ENCODE measurements around the gene MORC2.

Gene MORC2

DNA sequence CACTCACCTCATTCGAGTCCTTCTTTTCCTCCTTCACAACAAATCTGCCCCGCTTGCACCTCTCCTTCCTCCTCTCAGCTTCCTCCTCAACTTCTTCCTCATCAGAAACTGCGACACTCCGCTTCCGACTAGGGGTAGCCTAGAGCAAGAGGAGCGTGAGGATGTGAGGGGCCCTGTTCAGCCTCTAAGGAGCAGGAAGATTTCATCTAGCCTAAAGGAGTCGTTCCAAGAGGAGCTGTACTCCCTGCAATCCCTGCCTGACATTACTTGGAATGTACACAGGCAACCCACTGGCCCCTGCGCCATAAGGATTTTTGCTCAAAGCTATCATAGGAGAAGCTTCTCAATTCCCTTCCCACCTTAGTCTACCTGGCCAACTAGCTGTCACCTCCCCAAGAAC, 34.5 kb downstream of the MORC2 start:
- in situ Hi-C loops (cut with HindIII; ENCODE audit: low sequenced_read_pairs) = no loop called here
- TF ChIP-seq, protein P1, sequence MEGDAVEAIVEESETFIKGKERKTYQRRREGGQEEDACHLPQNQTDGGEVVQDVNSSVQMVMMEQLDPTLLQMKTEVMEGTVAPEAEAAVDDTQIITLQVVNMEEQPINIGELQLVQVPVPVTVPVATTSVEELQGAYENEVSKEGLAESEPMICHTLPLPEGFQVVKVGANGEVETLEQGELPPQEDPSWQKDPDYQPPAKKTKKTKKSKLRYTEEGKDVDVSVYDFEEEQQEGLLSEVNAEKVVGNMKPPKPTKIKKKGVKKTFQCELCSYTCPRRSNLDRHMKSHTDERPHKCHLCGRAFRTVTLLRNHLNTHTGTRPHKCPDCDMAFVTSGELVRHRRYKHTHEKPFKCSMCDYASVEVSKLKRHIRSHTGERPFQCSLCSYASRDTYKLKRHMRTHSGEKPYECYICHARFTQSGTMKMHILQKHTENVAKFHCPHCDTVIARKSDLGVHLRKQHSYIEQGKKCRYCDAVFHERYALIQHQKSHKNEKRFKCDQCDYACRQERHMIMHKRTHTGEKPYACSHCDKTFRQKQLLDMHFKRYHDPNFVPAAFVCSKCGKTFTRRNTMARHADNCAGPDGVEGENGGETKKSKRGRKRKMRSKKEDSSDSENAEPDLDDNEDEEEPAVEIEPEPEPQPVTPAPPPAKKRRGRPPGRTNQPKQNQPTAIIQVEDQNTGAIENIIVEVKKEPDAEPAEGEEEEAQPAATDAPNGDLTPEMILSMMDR (IDR thresholded peaks at IDR 0.05; ENCODE audit: low read depth, low read length) = no peak
- H3K4me3 ChIP-seq (ENCODE audit: low read depth, low read length) = no peak overlapping the region
- no peak for DNase-seq (ENCODE audit: low read depth, low spot score)

DNA sequence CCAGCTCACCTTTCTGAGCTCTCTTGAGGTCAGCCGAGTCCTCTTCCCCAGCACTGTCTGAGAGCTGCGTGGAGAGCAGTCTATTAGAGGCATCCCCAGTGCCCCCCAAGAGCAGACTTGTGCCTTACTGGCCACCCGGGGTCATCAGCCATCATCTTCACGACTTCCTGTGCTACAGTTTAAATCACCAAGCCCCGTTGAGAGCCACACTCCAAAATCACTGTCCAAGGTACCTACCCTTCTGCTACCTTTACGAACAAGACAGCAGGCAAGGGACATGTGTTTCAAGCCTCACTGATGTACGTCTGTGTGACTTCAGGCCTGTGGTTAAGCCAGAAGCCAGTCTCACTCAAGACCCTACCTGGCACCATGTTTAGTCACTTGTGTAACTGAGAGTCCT, 35.1 kb downstream of the MORC2 start:
- no peak overlapping the region for H3K4me3 ChIP-seq (ENCODE audit: low read depth, low read length)
- no peak for DNase-seq (ENCODE audit: low read depth, low spot score)
- TF ChIP-seq, protein P1 (IDR thresholded peaks at IDR 0.05; ENCODE audit: low read depth, low read length) = no peak
- in situ Hi-C loops (cut with HindIII; ENCODE audit: low sequenced_read_pairs) = no loop called here

DNA sequence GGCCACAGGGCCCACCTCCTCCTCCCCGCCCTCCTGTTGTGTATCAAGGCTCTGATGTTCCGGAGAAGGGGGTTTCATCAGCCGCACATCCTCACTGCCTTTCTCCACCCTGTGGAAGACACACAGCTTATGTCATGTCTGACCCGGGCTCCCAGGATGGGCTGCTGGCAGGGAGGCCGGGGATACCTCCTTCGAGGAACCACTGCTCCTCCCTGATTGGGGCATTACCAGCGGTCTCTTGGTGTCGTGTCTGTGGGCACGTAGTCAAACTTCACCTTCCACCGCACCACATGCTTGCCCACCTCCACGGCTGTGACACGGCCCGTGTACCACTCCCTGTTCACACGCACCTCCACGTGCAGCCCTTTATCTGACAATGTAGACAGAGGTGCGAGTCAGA, 35.9 kb downstream of the MORC2 start:
- TF ChIP-seq, protein P1 (IDR thresholded peaks at IDR 0.05; ENCODE audit: low read depth, low read length) = no peak
- DNase-seq (ENCODE audit: low read depth, low spot score) = no peak
- H3K4me3 ChIP-seq (ENCODE audit: low read depth, low read length) = no peak overlapping the region
- in situ Hi-C loops (cut with HindIII; ENCODE audit: low sequenced_read_pairs) = no loop called here

DNA sequence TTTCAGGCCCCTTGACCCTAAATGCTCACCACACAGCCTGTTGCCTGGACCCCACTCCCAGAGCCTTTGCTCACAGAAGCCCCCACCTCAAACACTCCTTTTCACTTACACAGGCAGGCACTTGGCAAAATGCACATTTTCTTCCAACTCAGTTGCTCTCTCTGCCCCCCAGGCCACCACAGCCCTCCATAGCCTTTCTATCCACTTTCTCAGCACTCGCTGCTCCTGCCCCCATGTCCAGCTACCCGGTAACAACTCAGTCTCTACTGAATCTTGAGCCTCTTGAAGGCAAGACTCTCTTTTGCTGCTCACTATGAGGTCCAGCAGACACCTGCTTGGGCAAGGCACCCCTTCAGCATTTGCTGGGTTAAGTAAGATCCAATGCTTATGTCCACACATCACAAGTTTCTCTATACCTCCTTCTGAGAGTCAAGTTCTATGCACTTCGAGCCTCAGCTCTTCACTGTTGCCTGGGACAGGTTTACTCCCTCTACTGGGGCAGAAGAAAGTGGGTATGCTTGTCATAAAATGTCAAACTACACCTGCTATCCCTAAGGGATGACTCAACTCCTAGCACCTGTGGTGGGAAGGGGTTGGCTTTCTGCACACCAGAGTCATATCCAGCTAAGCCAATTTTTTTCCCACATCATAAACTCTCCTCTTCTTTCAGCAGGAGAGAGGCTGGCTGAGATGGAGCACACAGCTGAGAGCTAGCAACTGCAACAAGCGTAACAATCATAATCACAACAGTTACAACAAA, 36.9 kb downstream of the MORC2 start:
- TF ChIP-seq, protein P1 (IDR thresholded peaks at IDR 0.05; ENCODE audit: low read depth, low read length) = no peak
- no peak for DNase-seq (ENCODE audit: low read depth, low spot score)
- in situ Hi-C loops (cut with HindIII; ENCODE audit: low sequenced_read_pairs) = no loop called here
- no peak overlapping the region for H3K4me3 ChIP-seq (ENCODE audit: low read depth, low read length)

DNA sequence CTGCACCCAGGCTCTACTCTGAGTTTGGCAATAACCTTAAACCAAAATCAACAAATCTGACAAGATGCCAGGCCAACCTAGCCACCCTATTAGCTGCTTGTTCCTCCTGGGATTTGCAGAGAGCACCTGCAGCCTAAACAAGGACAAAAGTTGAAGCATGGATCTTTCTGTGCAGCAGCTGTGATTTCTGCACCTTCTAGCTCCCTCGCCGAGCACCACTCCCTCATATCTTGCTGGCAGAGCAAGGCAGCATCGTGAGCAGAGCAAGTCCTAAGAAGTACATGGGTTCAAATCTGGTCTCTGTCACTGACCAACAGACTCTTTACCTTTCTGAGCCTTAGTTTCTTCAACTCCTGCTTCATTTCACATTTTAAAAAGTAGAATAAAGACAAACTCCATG, 38.3 kb downstream of the MORC2 start:
- TF ChIP-seq, protein P1 (IDR thresholded peaks at IDR 0.05; ENCODE audit: low read depth, low read length) = no peak
- in situ Hi-C loops (cut with HindIII; ENCODE audit: low sequenced_read_pairs) = no loop called here
- no peak for DNase-seq (ENCODE audit: low read depth, low spot score)
- no peak overlapping the region for H3K4me3 ChIP-seq (ENCODE audit: low read depth, low read length)

DNA sequence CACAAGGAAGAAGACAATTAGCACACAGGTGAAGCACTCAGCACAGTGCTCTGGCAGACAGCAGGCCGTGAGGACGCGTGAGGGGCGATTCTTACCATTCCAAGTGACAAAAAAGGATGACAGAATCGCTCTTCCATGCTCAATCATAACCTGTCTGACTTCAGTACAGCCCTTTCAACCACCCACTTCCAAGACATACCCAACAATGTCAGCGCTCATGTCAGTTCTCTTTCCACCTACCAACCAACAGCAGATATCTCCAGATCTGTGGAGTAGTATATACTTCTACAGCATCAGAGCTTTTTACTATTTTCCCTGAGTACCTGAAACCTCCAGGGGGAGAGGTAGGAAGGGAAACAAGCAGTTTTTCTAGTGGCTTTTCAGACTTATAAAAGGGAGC, 40.2 kb downstream of the MORC2 start:
- DNase-seq (ENCODE audit: low read depth, low spot score) = no peak
- TF ChIP-seq, protein P1 (IDR thresholded peaks at IDR 0.05; ENCODE audit: low read depth, low read length) = no peak
- H3K4me3 ChIP-seq (ENCODE audit: low read depth, low read length) = no peak overlapping the region
- in situ Hi-C loops (cut with HindIII; ENCODE audit: low sequenced_read_pairs) = no loop called here

Measured in astrocyte of the spinal cord (primary cell).